Measurements from ENCODE around the gene CERK. TPM values are rescaled to one million over a fixed set of nuclear protein-coding genes. Genes with fewer than 3 reads are reported as not detected.

CERK gene
- total RNA-seq, 3 donors from 2014 or later: 40.3 to 51.7 (median 50.0) TPM

DNA sequence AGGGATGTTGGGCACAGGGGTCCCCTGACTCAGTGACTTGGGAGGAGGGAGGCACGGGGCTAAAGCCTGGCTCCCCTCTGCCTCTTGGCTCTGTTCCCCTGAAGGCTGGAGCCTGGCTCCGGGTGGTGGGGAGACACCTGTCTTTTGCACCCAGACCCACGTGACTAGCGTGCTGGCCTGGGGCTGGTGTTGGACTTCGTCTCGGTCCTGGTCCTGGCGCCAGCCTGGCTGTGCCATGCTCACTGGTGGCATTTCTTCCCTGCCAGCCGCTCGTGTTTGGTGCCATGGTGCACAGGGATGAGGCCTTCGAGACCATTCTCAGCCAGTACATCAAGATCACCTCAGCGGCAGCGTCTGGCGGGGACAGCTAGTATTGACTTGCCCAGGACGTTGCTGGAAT lies 61.2 kb downstream of the CERK start:
- ATAC-seq (no peak), DNase-seq (no peak)
- no peak overlapping the region for H3K4me3 ChIP-seq
- peaks cover 10% of the 10 kb centered on the region for H3K4me1 ChIP-seq (ENCODE audit: low read depth)
- intact Hi-C loops (cut with DNase I, micrococcal nuclease): no loop called here
- TF ChIP-seq, protein P1, sequence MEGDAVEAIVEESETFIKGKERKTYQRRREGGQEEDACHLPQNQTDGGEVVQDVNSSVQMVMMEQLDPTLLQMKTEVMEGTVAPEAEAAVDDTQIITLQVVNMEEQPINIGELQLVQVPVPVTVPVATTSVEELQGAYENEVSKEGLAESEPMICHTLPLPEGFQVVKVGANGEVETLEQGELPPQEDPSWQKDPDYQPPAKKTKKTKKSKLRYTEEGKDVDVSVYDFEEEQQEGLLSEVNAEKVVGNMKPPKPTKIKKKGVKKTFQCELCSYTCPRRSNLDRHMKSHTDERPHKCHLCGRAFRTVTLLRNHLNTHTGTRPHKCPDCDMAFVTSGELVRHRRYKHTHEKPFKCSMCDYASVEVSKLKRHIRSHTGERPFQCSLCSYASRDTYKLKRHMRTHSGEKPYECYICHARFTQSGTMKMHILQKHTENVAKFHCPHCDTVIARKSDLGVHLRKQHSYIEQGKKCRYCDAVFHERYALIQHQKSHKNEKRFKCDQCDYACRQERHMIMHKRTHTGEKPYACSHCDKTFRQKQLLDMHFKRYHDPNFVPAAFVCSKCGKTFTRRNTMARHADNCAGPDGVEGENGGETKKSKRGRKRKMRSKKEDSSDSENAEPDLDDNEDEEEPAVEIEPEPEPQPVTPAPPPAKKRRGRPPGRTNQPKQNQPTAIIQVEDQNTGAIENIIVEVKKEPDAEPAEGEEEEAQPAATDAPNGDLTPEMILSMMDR (IDR thresholded peaks at IDR 0.05): no peak
- H3K9me3 ChIP-seq: no peaks in the 10 kb centered on the region
- no peaks in the 10 kb centered on the region for H3K36me3 ChIP-seq (ENCODE audit: low read depth)

DNA sequence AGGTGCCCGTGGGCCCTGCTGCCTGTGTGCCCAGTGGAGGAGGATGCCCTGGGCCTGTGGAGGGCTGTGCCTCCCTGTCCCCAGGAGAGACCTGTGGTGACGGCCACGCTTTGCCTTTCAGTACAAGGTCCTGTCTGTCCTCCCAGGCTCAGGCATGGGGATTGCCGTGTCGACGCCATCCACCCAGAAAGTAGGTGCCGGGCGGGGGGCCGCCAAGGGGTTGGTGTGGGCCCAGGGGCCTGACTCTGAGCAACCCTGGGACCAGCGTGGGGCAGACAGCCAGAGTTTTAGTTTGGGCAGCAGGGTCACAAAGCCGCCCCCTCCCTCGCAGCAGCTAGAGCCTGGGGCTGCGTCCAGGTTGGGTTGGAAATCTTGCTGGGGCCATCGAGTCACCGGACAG lies 61.6 kb downstream of the CERK start:
- H3K9me3 ChIP-seq: no peaks in the 10 kb centered on the region
- H3K4me3 ChIP-seq: no peak overlapping the region
- peaks cover 12% of the 10 kb centered on the region for H3K4me1 ChIP-seq (ENCODE audit: low read depth)
- ATAC-seq: no peak
- intact Hi-C loops (cut with DNase I, micrococcal nuclease): no loop called here
- H3K36me3 ChIP-seq (ENCODE audit: low read depth): no peaks in the 10 kb centered on the region
- TF ChIP-seq, protein P1 (IDR thresholded peaks at IDR 0.05): no peak
- DNase-seq: no peak

DNA sequence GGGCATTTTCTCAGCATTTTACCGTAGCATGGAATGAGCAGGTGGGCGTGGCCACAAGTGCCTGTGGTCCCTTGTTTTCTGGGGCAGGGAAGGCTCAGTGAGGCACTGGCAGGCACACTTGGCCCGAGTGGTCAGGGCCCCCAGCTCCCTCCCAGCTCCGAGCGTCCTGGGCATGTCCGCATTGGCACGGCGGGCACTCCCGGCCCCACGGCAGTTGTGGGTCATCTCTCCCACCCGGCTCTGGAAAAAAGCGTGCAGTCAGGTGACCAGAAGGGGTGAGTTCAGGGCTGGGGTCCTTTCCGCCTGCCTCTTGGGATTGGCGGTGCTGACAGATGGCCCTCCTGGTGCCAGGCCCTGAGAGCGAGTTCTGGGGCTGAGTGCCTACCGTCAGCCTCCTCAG lies 62.1 kb downstream of the CERK start:
- Histone ChIP-seq H3K36me3 (ENCODE audit: low read depth) (no peaks in the 10 kb centered on the region), H3K4me1 (ENCODE audit: low read depth) (peaks cover 12% of the 10 kb centered on the region), H3K9me3 (no peaks in the 10 kb centered on the region), H3K4me3 (no peak overlapping the region)
- TF ChIP-seq, protein P1 (IDR thresholded peaks at IDR 0.05): no peak
- ATAC-seq (no peak), DNase-seq (no peak)
- intact Hi-C loops (cut with DNase I, micrococcal nuclease): no loop called here

DNA sequence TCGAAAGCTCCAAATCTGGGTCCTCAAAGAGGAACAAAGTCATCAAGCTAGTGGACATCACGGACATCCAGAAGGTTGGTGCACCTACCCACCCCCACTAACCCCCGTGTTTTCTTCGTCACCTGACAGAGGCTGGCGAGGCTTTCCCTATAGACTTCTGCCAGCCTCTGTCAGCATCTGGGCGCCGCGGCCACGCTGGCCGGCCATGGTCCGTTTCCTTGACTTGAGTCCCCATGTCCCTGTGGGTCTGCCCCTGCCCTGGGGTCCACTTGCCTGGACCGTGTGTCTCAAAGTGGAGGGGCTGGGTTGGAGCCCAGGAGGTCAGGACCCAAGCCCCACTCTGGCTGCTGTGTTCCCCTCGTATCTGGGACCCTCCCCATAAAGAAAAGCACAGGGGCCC lies 62.6 kb downstream of the CERK start:
- Histone ChIP-seq H3K4me3 (no peak overlapping the region), H3K36me3 (ENCODE audit: low read depth) (no peaks in the 10 kb centered on the region), H3K9me3 (no peaks in the 10 kb centered on the region), H3K4me1 (ENCODE audit: low read depth) (peaks cover 12% of the 10 kb centered on the region)
- TF ChIP-seq, protein P1 (IDR thresholded peaks at IDR 0.05): no peak
- DNase-seq (no peak), ATAC-seq (no peak)
- intact Hi-C loops (cut with DNase I, micrococcal nuclease): no loop called here

DNA sequence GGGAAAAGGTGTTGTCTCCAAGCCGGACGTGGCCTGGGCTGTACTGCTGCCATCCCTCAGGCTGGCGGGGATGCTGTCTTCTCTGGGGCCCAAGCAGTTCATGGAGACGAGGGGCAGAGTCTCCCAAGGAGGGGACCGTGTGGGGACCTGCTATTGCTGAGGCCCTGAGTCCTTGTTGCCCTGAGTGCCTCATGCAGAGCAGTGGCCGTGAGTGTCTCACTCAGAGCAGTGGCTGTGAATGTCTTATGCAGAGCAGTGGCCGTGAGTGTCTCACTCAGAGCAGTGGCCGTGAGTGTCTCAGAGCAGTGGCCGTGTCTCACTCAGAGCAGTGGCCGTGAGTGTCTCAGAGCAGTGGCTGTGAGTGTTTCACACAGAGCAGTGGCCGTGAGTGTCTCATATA lies 63.1 kb downstream of the CERK start:
- Histone ChIP-seq H3K36me3 (ENCODE audit: low read depth) (no peaks in the 10 kb centered on the region), H3K4me1 (ENCODE audit: low read depth) (peaks cover 12% of the 10 kb centered on the region), H3K4me3 (no peak overlapping the region), H3K9me3 (no peaks in the 10 kb centered on the region)
- TF ChIP-seq, protein P1 (IDR thresholded peaks at IDR 0.05): no peak
- no peak for DNase-seq
- no peak for ATAC-seq
- intact Hi-C loops (cut with DNase I, micrococcal nuclease): no loop called here

DNA sequence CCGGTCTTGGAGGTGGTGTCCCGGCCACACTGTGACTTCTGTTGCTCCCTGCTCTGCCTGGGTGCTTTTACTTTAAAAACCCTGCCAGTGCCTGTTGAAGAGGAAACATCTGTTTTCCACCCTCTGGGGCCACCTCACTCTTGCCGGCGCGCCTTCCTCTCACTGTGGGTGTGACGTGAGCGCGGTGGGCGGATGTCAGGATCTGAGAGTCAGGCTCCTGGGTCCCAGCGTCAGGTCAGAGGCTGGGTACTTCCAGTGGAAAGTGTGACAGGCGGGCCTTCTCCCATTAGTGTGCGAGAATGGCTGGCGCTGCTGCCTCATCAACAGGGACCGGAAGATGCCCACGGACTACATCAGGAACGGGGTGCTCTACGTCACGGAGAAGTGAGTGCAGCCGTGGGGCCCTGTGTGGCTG lies 63.7 kb downstream of the CERK start:
- no peak overlapping the region for H3K4me3 ChIP-seq
- TF ChIP-seq, protein P1 (IDR thresholded peaks at IDR 0.05): no peak
- intact Hi-C loops (cut with DNase I, micrococcal nuclease): no loop called here
- H3K36me3 ChIP-seq (ENCODE audit: low read depth): no peaks in the 10 kb centered on the region
- no peaks in the 10 kb centered on the region for H3K9me3 ChIP-seq
- DNase-seq: peak; percentile 58 to 87 (median 63)
- ATAC-seq: peak; percentile 53
- H3K4me1 ChIP-seq (ENCODE audit: low read depth): peaks cover 12% of the 10 kb centered on the region

All from mucosa of descending colon (tissue), 3 donors.